ENCODE measurements around the gene NRG2.

- TF ChIP-seq CTCF (IDR thresholded peaks at IDR 0.05; ENCODE audit: control extremely low read depth in 1 of 3, insufficient read depth in 1 of 3, low read depth in 1 of 3, low read length in 3 of 3) (no peak), ATF3 (IDR thresholded peaks at IDR 0.05; ENCODE audit: insufficient read depth, low read depth, low read length) (no peak), POLR2AphosphoS5 (IDR thresholded peaks at IDR 0.05; ENCODE audit: low read depth, low read length) (no peak), RXRA (IDR thresholded peaks at IDR 0.05; ENCODE audit: insufficient read depth, low read depth, low read length) (no peak), CEBPB (IDR thresholded peaks at IDR 0.05; ENCODE audit: low read depth, low read length) (no peak), NRF1 (IDR thresholded peaks at IDR 0.05; ENCODE audit: low read depth, low read length) (no peak), EZH2 (IDR thresholded peaks at IDR 0.05; ENCODE audit: low read depth, low read length, severe bottlenecking) (no peak), POLR2A (IDR thresholded peaks at IDR 0.05; ENCODE audit: control extremely low read depth in 1 of 2, low read depth in 2 of 2, low read length in 2 of 2) (no peak), RBBP5 (IDR thresholded peaks at IDR 0.05; ENCODE audit: borderline replicate concordance, low read depth, low read length) (no peak), SIN3A (conservative IDR thresholded peaks at IDR 0.05 in 1 of 2, IDR thresholded peaks at IDR 0.05 in 1 of 2; ENCODE audit: low read depth in 1 of 2, low read length in 2 of 2) (no peak)
These were observed 184.1 kb downstream of the NRG2 start for GRCh38 chr5:139859013-139859412.

Measured in H1 (cell line).